Mesothelial cell of epicardium (in vitro differentiated cells): ENCODE results near the gene IFI27. TPM values are rescaled to one million over a fixed set of nuclear protein-coding genes. Genes with fewer than 3 reads are reported as not detected.

Experiments used
- DNase-seq, 2 experiments: peaks; one replicate each; pipeline ENCODE4 v3.0.0; 2021; ENCODE audit warnings: low spot score in 2 of 2; ENCODE audit not compliant: unreplicated experiment in 2 of 2
- H3K27ac Mint-ChIP-seq: 2 replicates; pipeline ENCODE4 v1.8.0; 2021; ENCODE audit warnings: mixed read lengths
- H3K27me3 Mint-ChIP-seq: 2 replicates; pipeline ENCODE4 v1.8.0; 2021; ENCODE audit warnings: low read depth, mixed read lengths
- H3K36me3 Mint-ChIP-seq: 2 replicates; pipeline ENCODE4 v1.8.0; 2021; ENCODE audit warnings: mixed read lengths
- H3K4me1 Mint-ChIP-seq: 2 replicates; pipeline ENCODE4 v1.8.0; 2021; ENCODE audit warnings: mixed read lengths
- H3K4me3 Mint-ChIP-seq: 2 replicates; pipeline ENCODE4 v1.8.0; 2021; ENCODE audit warnings: mild to moderate bottlenecking, moderate library complexity, mixed read lengths
- H3K9me3 Mint-ChIP-seq: 2 replicates; pipeline ENCODE4 v1.8.0; 2021; ENCODE audit warnings: mixed read lengths
- total RNA-seq: library from RNA; stranded (reverse); gene quantifications from 3 replicates; pipeline ENCODE4 v1.2.1, GENCODE V29; 2021
- TF ChIP-seq, protein P1 (sequence below): fragments of 200-600 bp; sonication (generic); IDR thresholded peaks from one replicate; pipeline ENCODE4 v1.5.0; 2021; ENCODE audit warnings: antibody characterized with exemption; ENCODE audit not compliant: unreplicated experiment

Gene IFI27
- total RNA-seq, 1 donor from 2014 or later, result 9.4 TPM

DNA sequence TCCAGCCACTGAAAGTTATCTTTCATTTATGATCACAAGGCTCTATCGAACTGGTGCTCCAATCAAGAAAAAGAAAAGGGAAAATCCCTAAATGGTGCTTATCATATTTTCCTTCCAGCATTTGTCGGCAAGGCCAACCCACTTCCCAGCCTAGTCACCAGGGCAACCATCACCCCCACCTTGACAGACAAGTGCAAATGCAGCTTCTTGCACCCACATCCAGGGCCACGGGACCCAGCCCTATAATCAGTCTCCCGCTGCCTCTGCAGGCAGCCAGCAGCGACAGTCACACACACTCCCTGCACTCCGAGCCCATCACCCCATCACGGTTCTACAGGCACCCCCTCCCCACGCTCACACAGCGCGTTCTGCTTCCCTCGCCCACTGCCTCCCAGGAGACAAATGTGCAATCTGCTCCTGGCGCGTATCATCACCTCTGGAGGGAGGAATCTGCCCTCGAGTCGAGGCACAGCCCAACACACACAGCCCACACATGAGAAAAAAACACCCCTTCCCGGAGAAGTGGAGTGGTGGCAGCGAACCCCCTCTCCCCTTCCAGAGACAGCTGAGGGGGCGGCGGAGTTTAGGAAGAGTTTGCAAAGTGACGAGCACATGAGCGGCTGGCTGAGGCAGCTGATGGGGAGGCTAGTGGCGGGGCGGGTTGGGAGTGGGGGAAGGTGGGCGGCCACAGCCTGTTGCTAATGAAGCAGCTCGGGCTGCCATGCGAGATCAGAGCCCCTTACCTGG lies 54.3 kb downstream of the IFI27 start:
- Mint-ChIP-seq H3K4me1 (peaks cover 20% of the 10 kb centered on the region), H3K36me3 (no peaks in the 10 kb centered on the region), H3K27me3 (peaks cover 30% of the 10 kb centered on the region), H3K9me3 (peaks cover 7% of the 10 kb centered on the region), H3K4me3 (peak overlapping the region; percentile 29), H3K27ac (no peak overlapping the region)
- TF ChIP-seq, protein P1, sequence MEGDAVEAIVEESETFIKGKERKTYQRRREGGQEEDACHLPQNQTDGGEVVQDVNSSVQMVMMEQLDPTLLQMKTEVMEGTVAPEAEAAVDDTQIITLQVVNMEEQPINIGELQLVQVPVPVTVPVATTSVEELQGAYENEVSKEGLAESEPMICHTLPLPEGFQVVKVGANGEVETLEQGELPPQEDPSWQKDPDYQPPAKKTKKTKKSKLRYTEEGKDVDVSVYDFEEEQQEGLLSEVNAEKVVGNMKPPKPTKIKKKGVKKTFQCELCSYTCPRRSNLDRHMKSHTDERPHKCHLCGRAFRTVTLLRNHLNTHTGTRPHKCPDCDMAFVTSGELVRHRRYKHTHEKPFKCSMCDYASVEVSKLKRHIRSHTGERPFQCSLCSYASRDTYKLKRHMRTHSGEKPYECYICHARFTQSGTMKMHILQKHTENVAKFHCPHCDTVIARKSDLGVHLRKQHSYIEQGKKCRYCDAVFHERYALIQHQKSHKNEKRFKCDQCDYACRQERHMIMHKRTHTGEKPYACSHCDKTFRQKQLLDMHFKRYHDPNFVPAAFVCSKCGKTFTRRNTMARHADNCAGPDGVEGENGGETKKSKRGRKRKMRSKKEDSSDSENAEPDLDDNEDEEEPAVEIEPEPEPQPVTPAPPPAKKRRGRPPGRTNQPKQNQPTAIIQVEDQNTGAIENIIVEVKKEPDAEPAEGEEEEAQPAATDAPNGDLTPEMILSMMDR, result no peak
- DNase-seq, result no peak

DNA sequence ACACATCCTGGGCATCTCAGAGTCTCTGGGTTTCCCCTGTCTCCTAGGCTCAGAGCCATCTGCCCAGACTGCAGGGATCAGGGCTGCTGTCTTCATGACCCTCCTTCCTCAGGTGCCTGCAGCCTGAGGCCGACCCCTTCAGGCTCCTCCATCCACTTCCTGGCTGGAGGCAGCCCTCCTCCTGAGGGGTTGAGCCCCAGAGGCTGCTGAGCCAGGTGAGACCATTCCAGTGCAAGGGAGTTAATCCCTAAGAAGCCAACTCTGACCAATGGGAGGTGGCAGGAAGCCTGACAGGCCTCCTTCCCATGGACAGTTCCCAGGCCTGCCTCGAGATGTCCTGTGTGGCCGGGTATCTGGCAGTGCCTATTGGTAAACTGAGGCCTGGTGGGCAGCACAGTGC lies 55.2 kb downstream of the IFI27 start:
- H3K4me3 Mint-ChIP-seq, result no peak overlapping the region
- TF ChIP-seq, protein P1, result no peak
- DNase-seq, result no peak
- no peak overlapping the region for H3K27ac Mint-ChIP-seq
- peaks cover 20% of the 10 kb centered on the region for H3K4me1 Mint-ChIP-seq
- peaks cover 7% of the 10 kb centered on the region for H3K9me3 Mint-ChIP-seq
- H3K27me3 Mint-ChIP-seq, result peaks cover 30% of the 10 kb centered on the region
- H3K36me3 Mint-ChIP-seq, result no peaks in the 10 kb centered on the region

Other genes starting within 250 kb of the IFI27 start
- gene FAM181A, start 183.4 kb upstream of the IFI27 start, total RNA-seq, result not detected in 3 replicates
- 1.2 to 1.9 TPM (median 1.5 TPM) in 3 replicates for gene ASB2, start 134.2 kb upstream of the IFI27 start, total RNA-seq
- gene CCDC197, start 113.4 kb upstream of the IFI27 start, total RNA-seq, result not detected in 3 replicates
- gene OTUB2, start 84.4 kb upstream of the IFI27 start, total RNA-seq, result 6.0 to 6.6 TPM (median 6.6 TPM) in 3 replicates
- gene DDX24, start 29.5 kb upstream of the IFI27 start, total RNA-seq, result 151 to 159 TPM (median 157 TPM) in 3 replicates
- 31.3 to 33.9 TPM (median 33.1 TPM) in 3 replicates for gene IFI27L1, start 29.4 kb upstream of the IFI27 start, total RNA-seq
- 28.5 to 36.2 TPM (median 35.8 TPM) in 3 replicates for gene IFI27L2, start 18.9 kb downstream of the IFI27 start, total RNA-seq
- gene PPP4R4, start 63.6 kb downstream of the IFI27 start, total RNA-seq, result 0.29 to 0.64 TPM (median 0.54 TPM) in 3 replicates
- gene SERPINA10, start 182.5 kb downstream of the IFI27 start, total RNA-seq, result not detected in 3 replicates
- gene SERPINA6, start 212.6 kb downstream of the IFI27 start, total RNA-seq, result not detected in 3 replicates